ENCODE data around the gene EMX1. TPM values are rescaled to one million over a fixed set of nuclear protein-coding genes. Genes with fewer than 3 reads are reported as not detected.

The EMX1 gene
- total and polyA plus RNA-seq, 2 of the 13 experiments (the other 11 are each of a cell fraction or from before 2014, with no cell fraction given), result 0.62 to 4.9 TPM

GRCh38 chr2:72888438-72889202 is 28.7 kb upstream of the EMX1 start (continued):
- TF ChIP-seq MYNN (CRISPR knock-in tag; IDR thresholded peaks at IDR 0.05; ENCODE audit: low read depth) (no peak), MTA1 (CRISPR knock-in tag; IDR thresholded peaks at IDR 0.05; ENCODE audit: borderline replicate concordance) (peak; percentile 68; the same call in 1 of the 2 replicates), ZNF20 (CRISPR knock-in tag; IDR thresholded peaks at IDR 0.05) (no peak), AGO1 (IDR thresholded peaks at IDR 0.05; ENCODE audit: low read depth, low read length, poor library complexity, severe bottlenecking) (no peak), ZNF792 (CRISPR knock-in tag; IDR thresholded peaks at IDR 0.05) (no peak), RBFOX2 (IDR thresholded peaks at IDR 0.05; ENCODE audit: low read depth, low read length) (no peak), NR2C2 (CRISPR knock-in tag; IDR thresholded peaks at IDR 0.05; ENCODE audit: borderline replicate concordance) (peak; percentile 79), ZNF460 (CRISPR knock-in tag; IDR thresholded peaks at IDR 0.05; ENCODE audit: borderline replicate concordance) (no peak), ZNF816 (CRISPR knock-in tag; IDR thresholded peaks at IDR 0.05; ENCODE audit: borderline replicate concordance) (no peak), ELF4 (CRISPR knock-in tag; IDR thresholded peaks at IDR 0.05; ENCODE audit: borderline replicate concordance) (no peak), CSRNP1 (CRISPR knock-in tag; IDR thresholded peaks at IDR 0.05) (no peak), ZNF296 (CRISPR knock-in tag; conservative IDR thresholded peaks at IDR 0.05) (0 out of 2 replicates have a peak, but pooled peaks have one; percentile 2), ZNF724P (CRISPR knock-in tag; IDR thresholded peaks at IDR 0.05; ENCODE audit: borderline replicate concordance) (no peak), SUZ12 (IDR thresholded peaks at IDR 0.05; ENCODE audit: low read depth, low read length) (no peak), ZNF329 (CRISPR knock-in tag; IDR thresholded peaks at IDR 0.05; ENCODE audit: low read depth) (no peak), ZKSCAN8 (CRISPR knock-in tag; IDR thresholded peaks at IDR 0.05; ENCODE audit: borderline replicate concordance) (0 out of 2 replicates have a peak, but pooled peaks have one; percentile 47), ZNF543 (CRISPR knock-in tag; IDR thresholded peaks at IDR 0.05) (no peak), GABPA (IDR thresholded peaks at IDR 0.05; ENCODE audit: low read depth, low read length) (no peak), GABPA (CRISPR knock-in tag; IDR thresholded peaks at IDR 0.05; ENCODE audit: low read depth) (no peak), MIER3 (CRISPR knock-in tag; IDR thresholded peaks at IDR 0.05; ENCODE audit: borderline replicate concordance) (no peak; the same call in 1 of the 2 replicates), ZBTB38 (CRISPR knock-in tag; IDR thresholded peaks at IDR 0.05) (no peak), ZBTB33 (CRISPR knock-in tag; IDR thresholded peaks at IDR 0.05) (no peak), ZNF256 (CRISPR knock-in tag; conservative IDR thresholded peaks at IDR 0.05) (no peak), ZNF18 (CRISPR knock-in tag; IDR thresholded peaks at IDR 0.05; ENCODE audit: insufficient replicate concordance) (no peak)

Data from HepG2 (cell line).